GM21786 (cell line): ENCODE measurements around the gene SIN3B.
"Not testable (repeated sequence)": the region's sequence is repeated elsewhere in the genome, so short reads cannot be mapped to it uniquely, and the experiment has no call there.

Source experiments
- ATAC-seq: cut with Tn5 transposase; IDR thresholded peaks from one replicate; pipeline ENCODE4 v1.9.1; 2021; ENCODE audit not compliant: unreplicated experiment

The SIN3B gene

DNA sequence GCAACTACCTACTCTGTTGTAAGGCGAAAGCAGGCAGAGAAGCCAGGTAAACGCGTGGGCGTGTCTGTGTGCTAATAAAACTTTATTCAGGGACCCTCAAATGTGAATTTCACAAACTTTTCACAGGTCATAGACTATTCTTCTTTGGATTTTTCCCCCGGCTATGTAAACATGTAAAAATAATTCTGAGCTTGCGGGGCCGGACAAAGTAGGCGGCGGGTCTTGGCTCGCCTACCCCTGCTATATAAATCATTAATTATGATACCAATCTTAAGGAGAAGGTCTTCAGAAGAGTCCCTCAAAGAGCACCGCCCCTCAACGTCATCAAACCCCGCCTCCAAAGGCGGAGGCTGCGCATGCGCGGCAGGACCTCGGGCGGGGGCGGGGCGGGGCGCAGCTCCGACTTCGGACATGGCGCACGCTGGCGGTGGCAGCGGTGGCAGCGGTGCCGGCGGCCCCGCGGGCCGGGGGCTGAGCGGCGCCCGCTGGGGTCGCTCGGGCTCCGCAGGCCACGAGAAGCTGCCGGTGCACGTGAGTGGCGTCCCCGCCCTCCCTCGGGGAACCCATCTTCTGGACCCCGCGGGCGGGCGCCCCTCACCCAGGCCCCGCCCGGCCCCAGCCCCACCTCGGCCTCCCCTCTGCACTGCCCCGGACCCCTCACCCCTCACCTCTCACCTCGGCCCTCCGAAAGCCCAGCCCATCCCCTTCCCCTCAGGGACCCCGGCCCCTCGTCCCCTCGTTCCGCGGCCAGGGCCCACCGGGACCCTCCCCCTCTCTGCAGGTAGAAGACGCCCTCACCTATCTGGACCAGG, at the start of gene SIN3B:
TSS of gene SIN3B (plus strand) at position 389 of the 812 bp plus-strand sequence. CDS start at position 412, 23 bp downstream.
- ATAC-seq = no peak

- no peak for ATAC-seq
Observed at GRCh38 chr19:16779539-16780163, 49.5 kb upstream of the SIN3B start.

DNA sequence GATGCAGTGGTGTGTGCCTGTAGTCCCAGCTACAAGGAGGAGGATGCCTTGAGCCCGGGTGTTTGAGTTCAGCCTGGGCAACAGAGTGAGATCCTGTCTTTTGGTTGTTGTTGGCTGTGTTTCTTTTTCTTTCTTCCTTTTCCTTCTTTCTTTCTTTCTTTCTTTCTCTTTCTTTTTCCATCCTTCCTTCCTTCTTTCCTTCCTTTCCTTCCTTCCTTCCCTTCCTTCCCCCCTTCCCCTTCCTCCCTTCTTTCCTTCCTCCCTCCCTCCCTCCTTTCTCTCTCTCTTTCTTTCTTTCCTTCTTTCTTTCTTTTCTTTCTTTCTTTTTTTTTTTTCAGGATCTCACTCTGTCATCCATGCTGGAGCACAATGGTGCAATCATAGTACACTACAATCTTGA, 46.5 kb upstream of the SIN3B start:
- ATAC-seq = no peak

DNA sequence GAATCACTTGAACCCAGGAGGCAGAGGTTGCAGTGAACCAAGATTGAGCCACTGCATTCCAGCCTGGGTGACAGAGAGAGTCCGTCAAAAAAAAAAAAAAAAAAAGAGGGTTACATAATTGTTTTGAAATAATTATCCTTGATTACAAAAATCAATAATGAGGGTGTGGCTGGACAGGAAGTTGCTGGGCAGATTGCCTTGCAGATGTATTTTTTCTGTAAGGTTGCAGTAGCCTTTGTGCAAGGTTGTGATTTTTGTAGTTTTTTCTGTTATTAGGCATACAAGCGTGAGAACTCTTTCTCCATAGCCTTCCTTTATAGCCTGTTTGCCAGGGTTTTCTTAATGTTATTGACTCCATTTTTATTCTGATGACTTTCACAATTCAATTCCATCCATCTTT, 40.7 kb upstream of the SIN3B start:
- no peak for ATAC-seq

DNA sequence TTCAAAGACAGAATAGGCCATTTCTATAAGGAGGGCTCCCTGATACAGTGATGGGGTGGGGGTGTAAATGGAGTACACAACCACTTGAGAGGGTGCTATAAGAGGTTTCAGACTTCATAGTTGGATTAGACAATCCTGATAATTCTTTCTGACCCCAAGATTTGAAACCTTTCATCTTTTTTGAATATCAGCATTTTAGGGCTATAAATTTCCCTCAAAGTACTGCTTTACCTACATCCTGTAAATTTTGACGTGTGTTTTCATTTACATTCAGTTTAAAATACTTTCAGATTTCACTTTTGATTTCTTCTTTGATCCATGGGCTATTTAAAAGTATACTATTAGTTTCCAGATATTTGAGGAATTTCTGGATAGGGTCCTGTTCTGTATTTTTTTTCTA, 40.0 kb upstream of the SIN3B start:
- ATAC-seq = no peak

- ATAC-seq = no peak
Observed at GRCh38 chr19:16790051-16790450, 39.1 kb upstream of the SIN3B start.

GRCh38 chr19:16791942-16792341, 37.3 kb upstream of the SIN3B start:
- no peak for ATAC-seq

GRCh38 chr19:16794456-16795441, 34.4 kb upstream of the SIN3B start:
- ATAC-seq = no peak

GRCh38 chr19:16795731-16796130, 33.5 kb upstream of the SIN3B start:
- no peak for ATAC-seq

DNA sequence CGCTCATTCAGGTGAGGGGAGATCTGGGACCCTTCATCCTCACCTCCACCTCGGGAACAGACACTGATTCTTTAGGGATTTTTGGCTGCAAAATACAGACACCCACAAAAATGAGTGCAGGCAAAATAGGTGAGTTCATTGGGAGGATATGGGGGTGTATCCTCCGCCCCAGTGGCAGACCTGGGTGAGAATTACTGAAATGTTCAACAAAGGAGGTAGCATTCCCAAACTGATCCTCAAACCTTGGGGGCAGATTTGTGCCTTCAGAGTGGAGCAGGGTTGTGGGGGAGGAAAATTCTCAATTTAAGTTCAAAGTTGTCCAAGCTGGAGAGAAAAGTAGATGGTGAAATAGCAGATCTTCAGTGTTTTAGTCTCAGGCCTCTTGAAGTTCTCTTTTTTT, 31.3 kb upstream of the SIN3B start:
- no peak for ATAC-seq

GRCh38 chr19:16798326-16798725, 30.9 kb upstream of the SIN3B start:
- ATAC-seq = not testable (repeated sequence)

- no peak for ATAC-seq
Observed at GRCh38 chr19:16799740-16800139, 29.5 kb upstream of the SIN3B start.

DNA sequence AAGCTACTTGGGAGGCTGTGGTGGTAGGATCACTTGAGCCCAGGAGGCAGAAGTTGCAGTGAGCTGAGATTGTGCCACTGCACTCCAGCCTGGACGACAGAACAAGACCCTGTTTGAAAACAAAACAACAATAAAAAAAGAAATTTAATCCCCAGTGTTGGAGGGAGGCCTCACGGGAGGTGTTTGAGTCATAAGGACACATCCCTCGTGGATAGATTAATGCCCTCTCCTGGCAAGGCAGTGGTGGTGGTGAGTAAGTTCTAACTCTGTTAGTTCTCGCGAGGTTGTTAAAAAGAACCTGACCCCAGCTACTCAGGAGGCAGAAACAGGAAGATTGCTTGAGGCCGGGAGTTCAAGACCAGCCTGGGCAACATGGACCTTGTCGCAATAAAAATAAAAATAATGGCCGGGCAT, 27.6 kb upstream of the SIN3B start:
- no peak for ATAC-seq

GRCh38 chr19:16804176-16804575, 25.0 kb upstream of the SIN3B start:
- no peak for ATAC-seq

- ATAC-seq = no peak
Observed at GRCh38 chr19:16807549-16808284, 21.5 kb upstream of the SIN3B start.

DNA sequence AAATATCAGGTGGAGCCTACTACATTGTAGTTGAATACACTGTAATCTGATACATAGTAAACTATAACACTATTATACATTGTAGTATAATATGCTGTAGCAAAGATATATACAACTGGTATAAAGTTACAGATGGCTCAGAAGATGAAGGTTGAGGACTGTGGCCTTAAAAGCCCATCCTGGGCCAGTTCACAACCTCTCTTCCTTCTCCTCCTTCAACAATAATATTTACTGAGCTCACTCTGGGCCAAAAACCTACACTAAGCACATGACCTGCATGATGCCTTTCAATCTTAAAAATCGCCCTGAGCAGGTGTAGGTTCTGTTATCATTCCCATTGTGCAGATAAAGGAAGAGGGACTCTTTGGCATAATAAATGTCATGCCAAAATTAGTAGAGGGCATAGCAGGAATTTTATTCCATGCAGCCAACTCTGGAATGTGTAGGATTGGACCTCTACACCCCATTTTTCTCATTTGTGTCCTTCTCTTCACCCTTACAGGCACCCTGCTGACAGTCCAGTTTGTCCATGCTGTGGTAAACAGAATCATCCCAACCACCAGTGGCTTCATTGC, 14.6 kb upstream of the SIN3B start:
- no peak for ATAC-seq

DNA sequence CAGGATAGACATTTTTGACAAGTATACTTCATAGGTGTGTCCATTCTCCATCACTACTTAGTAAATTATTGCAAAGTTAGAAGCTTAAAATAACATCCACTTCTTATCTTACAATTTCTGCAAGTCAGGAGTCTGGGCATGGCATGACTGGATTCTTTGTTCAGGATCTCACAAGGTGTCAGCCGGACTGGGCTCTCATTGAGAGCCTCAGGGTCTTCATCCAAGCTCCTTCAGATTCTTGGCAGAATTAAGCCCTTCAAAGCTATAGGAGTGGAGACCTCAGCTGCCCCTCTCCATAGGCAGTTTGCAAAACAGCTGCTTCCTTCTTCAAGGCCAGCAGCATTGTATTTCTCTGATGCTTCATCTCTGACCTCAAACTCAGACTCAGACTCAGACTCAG, 9.1 kb upstream of the SIN3B start:
- ATAC-seq = no peak

DNA sequence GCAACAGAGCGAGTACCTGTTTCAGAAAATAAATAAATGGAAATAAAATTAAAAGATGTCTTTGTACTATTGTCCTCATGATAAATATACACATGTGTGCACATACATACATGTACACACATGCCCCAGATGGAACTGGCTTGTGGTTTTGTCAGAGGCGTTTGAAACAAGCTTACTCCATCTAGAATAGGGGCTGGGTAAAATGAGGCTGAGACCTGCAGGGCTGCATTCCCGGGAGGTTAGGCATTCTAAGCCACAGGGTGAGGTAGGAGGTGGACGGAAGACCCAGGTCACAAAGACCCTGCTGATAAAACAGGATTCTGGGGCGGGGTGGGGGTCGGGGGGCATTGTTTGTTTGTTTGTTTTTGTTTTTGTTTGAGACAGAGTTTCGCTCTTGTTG, 8.1 kb upstream of the SIN3B start:
- no peak for ATAC-seq

GRCh38 chr19:16822648-16823047, 6.5 kb upstream of the SIN3B start:
- no peak for ATAC-seq

GRCh38 chr19:16824658-16825311, 4.4 kb upstream of the SIN3B start:
- ATAC-seq = no peak
